Stimulated activated CD4-positive, alpha-beta T cell treated with anti-CD3 and anti-CD28 coated beads, Interleukin-4, amount 100 ng/mL, for 24 hours (primary cell): ENCODE data around the gene ARPC5.

Experiments used
- DNase-seq: peaks from one replicate; pipeline ENCODE4 v3.0.0-alpha.2; 2020

The ARPC5 gene

DNA sequence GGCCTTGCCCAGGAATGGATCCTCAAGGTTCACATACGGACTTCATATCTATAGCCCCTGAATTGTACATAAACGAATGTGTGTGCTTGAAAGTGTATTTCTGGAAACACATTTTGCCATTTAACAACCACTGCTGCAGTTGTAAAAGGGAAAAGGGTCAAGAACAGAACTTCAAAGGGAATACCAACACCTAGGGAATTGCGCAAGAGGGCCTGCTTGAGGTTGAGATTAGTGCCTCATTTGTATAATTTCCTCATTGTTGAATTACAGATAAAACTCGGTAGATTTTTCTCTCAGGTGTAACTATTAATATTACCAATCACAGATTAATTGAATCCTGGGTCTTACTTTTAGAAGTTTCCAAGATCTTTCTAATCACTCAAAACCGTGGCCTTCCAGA, 51.4 kb downstream of the ARPC5 start:
- no peak for DNase-seq

GRCh38 chr1:183583466-183583865, 52.1 kb downstream of the ARPC5 start:
- DNase-seq, result no peak

DNA sequence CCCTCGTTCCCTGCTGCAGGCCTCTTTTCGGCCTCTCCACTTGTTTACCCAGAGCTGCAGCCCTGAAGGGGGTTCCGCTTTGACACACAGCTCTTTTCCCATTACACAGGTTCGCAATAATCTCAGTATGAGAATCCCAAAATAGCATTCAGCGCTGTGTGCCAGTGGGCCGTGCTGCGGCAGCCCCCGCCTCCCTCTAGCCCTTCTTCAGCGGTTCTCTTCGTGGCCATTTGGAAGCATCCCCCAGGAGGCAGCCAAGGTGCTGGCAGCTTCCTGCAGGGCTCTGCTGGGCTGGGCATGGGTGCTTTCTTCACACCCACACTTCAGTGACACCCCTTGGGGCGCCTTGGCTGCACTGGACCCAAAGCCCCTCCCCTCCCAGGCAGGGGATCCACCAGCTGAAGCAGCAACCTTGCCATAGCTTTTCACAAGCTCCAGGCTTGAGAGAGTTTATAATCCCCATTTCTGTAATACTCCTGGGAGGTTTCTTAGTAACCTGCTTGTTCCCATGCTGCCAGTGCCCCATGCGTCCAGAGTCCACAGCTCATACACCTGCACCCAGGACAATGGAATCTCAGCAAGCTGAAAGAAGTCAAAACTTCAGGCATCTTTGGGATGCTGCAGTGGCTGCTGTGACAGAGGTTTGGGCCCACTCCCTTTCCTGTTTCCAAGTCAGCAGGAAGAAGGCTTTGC, 53.4 kb downstream of the ARPC5 start:
- DNase-seq, result no peak

GRCh38 chr1:183580281-183580682, 55.3 kb downstream of the ARPC5 start:
- DNase-seq, result no peak

GRCh38 chr1:183578856-183579255, 56.7 kb downstream of the ARPC5 start:
- DNase-seq, result no peak

DNA sequence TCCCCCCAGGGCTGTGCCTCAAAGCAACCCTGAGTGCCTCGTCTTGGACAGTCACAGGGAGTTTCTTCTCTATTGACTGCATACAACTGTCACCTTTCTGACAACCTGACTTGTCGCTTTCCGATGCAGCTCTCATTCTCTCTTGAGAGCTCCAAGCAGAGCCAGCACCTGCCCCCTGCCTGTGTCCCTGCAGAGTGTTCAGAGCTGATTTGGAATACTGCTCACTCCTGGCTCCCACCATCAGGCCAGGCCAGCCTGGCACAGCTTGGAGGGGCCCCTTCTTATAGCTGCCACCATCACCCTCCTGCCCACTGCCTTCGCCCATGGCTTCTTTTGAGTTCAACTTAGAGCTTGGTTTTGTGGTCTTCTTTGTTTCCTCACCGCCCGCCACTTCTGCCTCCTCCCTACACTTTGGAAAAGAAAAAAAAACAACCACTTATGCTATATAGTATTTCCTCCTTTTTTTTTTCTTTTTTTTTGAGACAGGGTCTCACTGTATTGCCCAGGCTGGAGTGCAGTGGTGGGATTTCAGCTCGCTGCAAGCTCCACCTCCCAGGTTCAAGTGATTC, 57.6 kb downstream of the ARPC5 start:
- no peak for DNase-seq

DNA sequence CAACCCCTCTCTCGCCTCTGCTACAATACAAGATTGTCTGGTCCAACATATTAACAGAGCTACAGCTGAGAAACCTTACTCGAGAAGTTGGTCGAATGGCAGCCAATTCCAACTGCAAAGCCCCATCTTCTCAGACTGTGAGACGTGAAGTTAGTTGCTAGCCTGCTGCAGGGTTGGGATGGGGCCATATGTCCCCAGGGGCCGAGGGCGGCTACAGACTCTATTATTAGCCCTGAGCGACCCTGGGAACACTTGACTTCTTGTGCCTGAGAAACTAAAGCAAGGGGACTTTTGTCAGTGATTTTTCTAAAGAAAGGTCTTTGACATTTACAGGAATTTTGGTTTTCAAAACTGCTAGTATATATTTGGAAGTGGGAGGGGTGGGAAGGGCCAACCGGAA, 59.0 kb downstream of the ARPC5 start:
- DNase-seq, result no peak

GRCh38 chr1:183575606-183576005, 60.0 kb downstream of the ARPC5 start:
- no peak for DNase-seq

GRCh38 chr1:183572721-183573120, 62.9 kb downstream of the ARPC5 start:
- DNase-seq, result no peak

- DNase-seq, result no peak
Measured at GRCh38 chr1:183571678-183572268, 63.8 kb downstream of the ARPC5 start.
